Fibroblast of villous mesenchyme (primary cell): ENCODE data around the gene TF. TPM values are rescaled to one million over a fixed set of nuclear protein-coding genes. Genes with fewer than 3 reads are reported as not detected.

Experiments used
- DNase-seq: peaks from one replicate; pipeline ENCODE4 v3.0.0-alpha.2; 2010; ENCODE audit warnings: low read depth
- H3K4me3 ChIP-seq: 2 replicates; pipeline ENCODE4 v1.5.1; 2011; ENCODE audit warnings: low read depth, mild to moderate bottlenecking, low read length
- CTCF ChIP-seq: IDR thresholded peaks from 2 replicates; pipeline ENCODE4 v1.5.1; 2012; ENCODE audit warnings: low read depth, mild to moderate bottlenecking, low read length; ENCODE audit not compliant: insufficient read depth
- total RNA-seq: library from RNA; depleted of rRNA; stranded (reverse); fragments of >200 nt; gene quantifications from 2 replicates; pipeline ENCODE4 v1.2.3, GENCODE V29; 2012

The TF gene
- total RNA-seq, 1 donor, result not detected

- no peak for DNase-seq
- no peak for TF ChIP-seq CTCF
- H3K4me3 ChIP-seq, result no peak overlapping the region
Measured at GRCh38 chr3:133804896-133805295, 58.7 kb downstream of the TF start.

- no peak for DNase-seq
- no peak for TF ChIP-seq CTCF
- peak overlapping the region; percentile 94 for H3K4me3 ChIP-seq
Measured at GRCh38 chr3:133805384-133805701, 59.1 kb downstream of the TF start.

- DNase-seq, result peak; percentile 93
- TF ChIP-seq CTCF, result no peak
- peak within 1 kb of the TSS; percentile 94 for H3K4me3 ChIP-seq
Measured at GRCh38 chr3:133805702-133806475, 59.7 kb downstream of the TF start, which contains the start of gene SRPRB. Gene SRPRB, plus strand, starts transcription at chr3:133805815. Its CDS starts 34 bp downstream, at chr3:133805849.

GRCh38 chr3:133812872-133813271, 66.7 kb downstream of the TF start:
- H3K4me3 ChIP-seq, result no peak overlapping the region
- TF ChIP-seq CTCF, result no peak
- DNase-seq, result no peak

GRCh38 chr3:133815386-133815785, 69.2 kb downstream of the TF start:
- no peak for TF ChIP-seq CTCF
- no peak for DNase-seq
- no peak overlapping the region for H3K4me3 ChIP-seq

GRCh38 chr3:133820129-133820528, 73.9 kb downstream of the TF start:
- TF ChIP-seq CTCF, result no peak
- no peak overlapping the region for H3K4me3 ChIP-seq
- DNase-seq, result no peak
